Measurements from ENCODE around the gene SLC6A13.
"Not testable (repeated sequence)": the region's sequence is repeated elsewhere in the genome, so short reads cannot be mapped to it uniquely, and the experiment has no call there.

The SLC6A13 gene

GRCh38 chr12:218221-218620 is 44.4 kb downstream of the SLC6A13 start:
- H3K9ac ChIP-seq (ENCODE audit: low read length) = no peak overlapping the region
- no peaks in the 10 kb centered on the region for H3K36me3 ChIP-seq (ENCODE audit: control insufficient read depth, insufficient read depth, low read length)
- no peak overlapping the region for H3K27ac ChIP-seq (ENCODE audit: low read depth, low read length)
- no peaks in the 10 kb centered on the region for H3K4me1 ChIP-seq (ENCODE audit: control insufficient read depth, insufficient read depth, low read length)
- H3K4me3 ChIP-seq (ENCODE audit: low read length) = no peak overlapping the region
- H3K27me3 ChIP-seq (ENCODE audit: control insufficient read depth, insufficient read depth, low read length) = peaks cover 2% of the 10 kb centered on the region

- H3K4me1 ChIP-seq (ENCODE audit: control insufficient read depth, insufficient read depth, low read length); H3K27ac ChIP-seq (ENCODE audit: low read depth, low read length); H3K27me3 ChIP-seq (ENCODE audit: control insufficient read depth, insufficient read depth, low read length); H3K4me3 ChIP-seq (ENCODE audit: low read length); H3K36me3 ChIP-seq (ENCODE audit: control insufficient read depth, insufficient read depth, low read length); H3K9ac ChIP-seq (ENCODE audit: low read length): not testable (repeated sequence)
These were observed 45.6 kb downstream of the SLC6A13 start for GRCh38 chr12:217029-217428.

GRCh38 chr12:215116-215515 is 47.5 kb downstream of the SLC6A13 start:
- Histone ChIP-seq H3K27ac (ENCODE audit: low read depth, low read length) (no peak overlapping the region), H3K4me3 (ENCODE audit: low read length) (no peak overlapping the region), H3K9ac (ENCODE audit: low read length) (no peak overlapping the region), H3K4me1 (ENCODE audit: control insufficient read depth, insufficient read depth, low read length) (no peaks in the 10 kb centered on the region), H3K27me3 (ENCODE audit: control insufficient read depth, insufficient read depth, low read length) (peaks cover 2% of the 10 kb centered on the region), H3K36me3 (ENCODE audit: control insufficient read depth, insufficient read depth, low read length) (no peaks in the 10 kb centered on the region)

- Histone ChIP-seq H3K27ac (ENCODE audit: low read depth, low read length) (no peak within 1 kb of the TSS), H3K4me1 (ENCODE audit: control insufficient read depth, insufficient read depth, low read length) (no peaks in the 10 kb centered on the region), H3K9ac (ENCODE audit: low read length) (no peak within 1 kb of the TSS), H3K27me3 (ENCODE audit: control insufficient read depth, insufficient read depth, low read length) (peaks cover 3% of the 10 kb centered on the region), H3K4me3 (ENCODE audit: low read length) (no peak within 1 kb of the TSS), H3K36me3 (ENCODE audit: control insufficient read depth, insufficient read depth, low read length) (no peaks in the 10 kb centered on the region)
These were observed 48.5 kb downstream of the SLC6A13 start, which contains the start of gene SLC6A12 for GRCh38 chr12:214003-214741. SLC6A12 (minus strand) TSS chr12:214157; CDS start chr12:209986, 4,171 bp downstream.

GRCh38 chr12:213527-213932 is 49.1 kb downstream of the SLC6A13 start:
- Histone ChIP-seq H3K36me3 (ENCODE audit: control insufficient read depth, insufficient read depth, low read length) (no peaks in the 10 kb centered on the region), H3K4me3 (ENCODE audit: low read length) (no peak overlapping the region), H3K9ac (ENCODE audit: low read length) (no peak overlapping the region), H3K27me3 (ENCODE audit: control insufficient read depth, insufficient read depth, low read length) (peaks cover 4% of the 10 kb centered on the region), H3K4me1 (ENCODE audit: control insufficient read depth, insufficient read depth, low read length) (no peaks in the 10 kb centered on the region), H3K27ac (ENCODE audit: low read depth, low read length) (no peak overlapping the region)

- H3K27me3 ChIP-seq (ENCODE audit: control insufficient read depth, insufficient read depth, low read length) = peaks cover 4% of the 10 kb centered on the region
- H3K9ac ChIP-seq (ENCODE audit: low read length) = no peak overlapping the region
- no peaks in the 10 kb centered on the region for H3K4me1 ChIP-seq (ENCODE audit: control insufficient read depth, insufficient read depth, low read length)
- H3K36me3 ChIP-seq (ENCODE audit: control insufficient read depth, insufficient read depth, low read length) = no peaks in the 10 kb centered on the region
- H3K27ac ChIP-seq (ENCODE audit: low read depth, low read length) = no peak overlapping the region
- H3K4me3 ChIP-seq (ENCODE audit: low read length) = no peak overlapping the region
These were observed 49.7 kb downstream of the SLC6A13 start for GRCh38 chr12:212715-213526.

GRCh38 chr12:212415-212714 is 50.3 kb downstream of the SLC6A13 start:
- Histone ChIP-seq H3K9ac (ENCODE audit: low read length) (no peak overlapping the region), H3K36me3 (ENCODE audit: control insufficient read depth, insufficient read depth, low read length) (no peaks in the 10 kb centered on the region), H3K4me1 (ENCODE audit: control insufficient read depth, insufficient read depth, low read length) (no peaks in the 10 kb centered on the region), H3K27me3 (ENCODE audit: control insufficient read depth, insufficient read depth, low read length) (peaks cover 4% of the 10 kb centered on the region), H3K27ac (ENCODE audit: low read depth, low read length) (no peak overlapping the region), H3K4me3 (ENCODE audit: low read length) (no peak overlapping the region)

GRCh38 chr12:211639-212414 is 50.8 kb downstream of the SLC6A13 start:
- Histone ChIP-seq H3K36me3 (ENCODE audit: control insufficient read depth, insufficient read depth, low read length) (no peaks in the 10 kb centered on the region), H3K4me3 (ENCODE audit: low read length) (no peak overlapping the region), H3K27ac (ENCODE audit: low read depth, low read length) (no peak overlapping the region), H3K27me3 (ENCODE audit: control insufficient read depth, insufficient read depth, low read length) (peaks cover 4% of the 10 kb centered on the region), H3K9ac (ENCODE audit: low read length) (no peak overlapping the region), H3K4me1 (ENCODE audit: control insufficient read depth, insufficient read depth, low read length) (no peaks in the 10 kb centered on the region)

- H3K9ac ChIP-seq (ENCODE audit: low read length) = no peak overlapping the region
- no peak overlapping the region for H3K4me3 ChIP-seq (ENCODE audit: low read length)
- H3K27ac ChIP-seq (ENCODE audit: low read depth, low read length) = no peak overlapping the region
- H3K27me3 ChIP-seq (ENCODE audit: control insufficient read depth, insufficient read depth, low read length) = peaks cover 4% of the 10 kb centered on the region
- H3K4me1 ChIP-seq (ENCODE audit: control insufficient read depth, insufficient read depth, low read length) = no peaks in the 10 kb centered on the region
- H3K36me3 ChIP-seq (ENCODE audit: control insufficient read depth, insufficient read depth, low read length) = no peaks in the 10 kb centered on the region
These were observed 51.5 kb downstream of the SLC6A13 start for GRCh38 chr12:211142-211465.

GRCh38 chr12:210277-211141 is 52.1 kb downstream of the SLC6A13 start:
- no peak overlapping the region for H3K27ac ChIP-seq (ENCODE audit: low read depth, low read length)
- H3K4me1 ChIP-seq (ENCODE audit: control insufficient read depth, insufficient read depth, low read length) = no peaks in the 10 kb centered on the region
- no peaks in the 10 kb centered on the region for H3K36me3 ChIP-seq (ENCODE audit: control insufficient read depth, insufficient read depth, low read length)
- no peak overlapping the region for H3K9ac ChIP-seq (ENCODE audit: low read length)
- H3K4me3 ChIP-seq (ENCODE audit: low read length) = no peak overlapping the region
- peaks cover 4% of the 10 kb centered on the region for H3K27me3 ChIP-seq (ENCODE audit: control insufficient read depth, insufficient read depth, low read length)

GRCh38 chr12:209851-210250 is 52.8 kb downstream of the SLC6A13 start:
- no peaks in the 10 kb centered on the region for H3K36me3 ChIP-seq (ENCODE audit: control insufficient read depth, insufficient read depth, low read length)
- H3K27ac ChIP-seq (ENCODE audit: low read depth, low read length) = no peak overlapping the region
- H3K27me3 ChIP-seq (ENCODE audit: control insufficient read depth, insufficient read depth, low read length) = peaks cover 4% of the 10 kb centered on the region
- no peak overlapping the region for H3K9ac ChIP-seq (ENCODE audit: low read length)
- no peak overlapping the region for H3K4me3 ChIP-seq (ENCODE audit: low read length)
- H3K4me1 ChIP-seq (ENCODE audit: control insufficient read depth, insufficient read depth, low read length) = no peaks in the 10 kb centered on the region

GRCh38 chr12:209246-209645 is 53.4 kb downstream of the SLC6A13 start:
- Histone ChIP-seq H3K9ac (ENCODE audit: low read length) (no peak overlapping the region), H3K4me1 (ENCODE audit: control insufficient read depth, insufficient read depth, low read length) (no peaks in the 10 kb centered on the region), H3K27me3 (ENCODE audit: control insufficient read depth, insufficient read depth, low read length) (peaks cover 9% of the 10 kb centered on the region), H3K27ac (ENCODE audit: low read depth, low read length) (no peak overlapping the region), H3K36me3 (ENCODE audit: control insufficient read depth, insufficient read depth, low read length) (no peaks in the 10 kb centered on the region), H3K4me3 (ENCODE audit: low read length) (no peak overlapping the region)
